WTC11 (cell line): ENCODE data around the gene MRPS23. TPM values are rescaled to one million over a fixed set of nuclear protein-coding genes. Genes with fewer than 3 reads are reported as not detected.

ENCODE experiments used
- ATAC-seq: fragments of 200-7000 bp; cut with Tn5 transposase; 2 replicates; pipeline ENCODE4 v1.10.0; 2021; ENCODE audit warnings: mild to moderate bottlenecking, moderate library complexity
- CTCF ChIA-PET: fragments of 300-600 bp; sonication (Branson Sonifier 250); formaldehyde crosslinking; loops from one replicate; lab custom pipeline; 2021; ENCODE audit warnings: antibody characterized with exemption; lab: Charles Lee
- POLR2A ChIA-PET: fragments of 350-600 bp; sonication (Branson Sonifier 250); formaldehyde crosslinking; loops from one replicate; lab custom pipeline; 2021; ENCODE audit warnings: antibody characterized with exemption; lab: Charles Lee
- DNase-seq: peaks from one replicate; pipeline ENCODE4 v3.0.0; 2021; ENCODE audit warnings: low spot score
- H3K27ac Mint-ChIP-seq: 2 replicates; pipeline ENCODE4 v1.8.0; 2021; ENCODE audit warnings: mixed read lengths
- H3K27me3 Mint-ChIP-seq: 2 replicates; pipeline ENCODE4 v1.8.0; 2021; ENCODE audit warnings: low read depth, mild to moderate bottlenecking, moderate library complexity, mixed read lengths
- H3K36me3 Mint-ChIP-seq: 2 replicates; pipeline ENCODE4 v1.8.0; 2021; ENCODE audit warnings: mixed read lengths
- H3K4me1 Mint-ChIP-seq: 2 replicates; pipeline ENCODE4 v1.8.0; 2022; ENCODE audit warnings: mixed read lengths
- H3K4me3 Mint-ChIP-seq: 2 replicates; pipeline ENCODE4 v1.8.0; 2021; ENCODE audit warnings: mild to moderate bottlenecking, moderate library complexity, mixed read lengths
- H3K9me3 Mint-ChIP-seq: 2 replicates; pipeline ENCODE4 v1.8.0; 2021; ENCODE audit warnings: mixed read lengths
- ARID4B ChIP-seq: sonication (generic); formaldehyde crosslinking; IDR thresholded peaks from 2 replicates; pipeline ENCODE4 v1.8.0; 2023; ENCODE audit warnings: missing genetic modification reagents, mild to moderate bottlenecking, borderline replicate concordance
- ELF4 ChIP-seq: sonication (generic); formaldehyde crosslinking; IDR thresholded peaks from 2 replicates; pipeline ENCODE4 v1.8.1; 2022; ENCODE audit warnings: low read depth, mild to moderate bottlenecking, moderate library complexity, missing genetic modification reagents
- FOXJ3 ChIP-seq: sonication (generic); formaldehyde crosslinking; IDR thresholded peaks from 2 replicates; pipeline ENCODE4 v1.9.0; 2021; ENCODE audit warnings: missing genetic modification reagents, mild to moderate bottlenecking, borderline replicate concordance
- FOXK1 ChIP-seq: sonication (generic); formaldehyde crosslinking; IDR thresholded peaks from 2 replicates; pipeline ENCODE4 v1.8.0; 2022; ENCODE audit warnings: mild to moderate bottlenecking, moderate library complexity, missing genetic modification reagents
- FOXP4 ChIP-seq: sonication (generic); formaldehyde crosslinking; IDR thresholded peaks from 2 replicates; pipeline ENCODE4 v1.8.0; 2022; ENCODE audit warnings: mild to moderate bottlenecking, missing genetic modification reagents
- HMGA2 ChIP-seq: fragments of 250-450 bp; sonication (Bioruptor Pico); IDR thresholded peaks from 2 replicates; pipeline ENCODE4 v1.4.0; 2021; ENCODE audit warnings: mild to moderate bottlenecking, moderate library complexity
- IRF1 ChIP-seq: sonication (generic); formaldehyde crosslinking; IDR thresholded peaks from 2 replicates; pipeline ENCODE4 v1.8.0; 2023; ENCODE audit warnings: missing genetic modification reagents
- IRF2 ChIP-seq: sonication (generic); formaldehyde crosslinking; IDR thresholded peaks from 2 replicates; pipeline ENCODE4 v1.8.0; 2022; ENCODE audit warnings: low read depth, missing genetic modification reagents, borderline replicate concordance
- JUN ChIP-seq: sonication (generic); formaldehyde crosslinking; IDR thresholded peaks from 2 replicates; pipeline ENCODE4 v1.8.0; 2023; ENCODE audit warnings: mild to moderate bottlenecking, missing genetic modification reagents
- KAT7 ChIP-seq: sonication (generic); formaldehyde crosslinking; IDR thresholded peaks from 2 replicates; pipeline ENCODE4 v1.8.1; 2023; ENCODE audit warnings: missing genetic modification reagents, mild to moderate bottlenecking, borderline replicate concordance
- MLX ChIP-seq: sonication (generic); formaldehyde crosslinking; IDR thresholded peaks from 2 replicates; pipeline ENCODE4 v1.8.1; 2023; ENCODE audit warnings: mild to moderate bottlenecking, missing genetic modification reagents, moderate library complexity
- PREB ChIP-seq: sonication (generic); formaldehyde crosslinking; IDR thresholded peaks from 2 replicates; pipeline ENCODE4 v1.8.1; 2022; ENCODE audit warnings: mild to moderate bottlenecking, missing genetic modification reagents, moderate library complexity, borderline replicate concordance
- RELA ChIP-seq: sonication (generic); formaldehyde crosslinking; IDR thresholded peaks from 2 replicates; pipeline ENCODE4 v1.8.1; 2022; ENCODE audit warnings: missing genetic modification reagents, mild to moderate bottlenecking, borderline replicate concordance
- SMAD3 ChIP-seq: sonication (generic); formaldehyde crosslinking; IDR thresholded peaks from 2 replicates; pipeline ENCODE4 v1.8.0; 2022; ENCODE audit warnings: missing genetic modification reagents, mild to moderate bottlenecking, borderline replicate concordance
- ZNF317 ChIP-seq: sonication (generic); formaldehyde crosslinking; IDR thresholded peaks from 2 replicates; pipeline ENCODE4 v1.8.1; 2023; ENCODE audit warnings: low read depth, mild to moderate bottlenecking, moderate library complexity, missing genetic modification reagents, borderline replicate concordance
- ZNF416 ChIP-seq: fragments of 250-450 bp; sonication (Bioruptor Pico); IDR thresholded peaks from 2 replicates; pipeline ENCODE4 v1.9.0; 2021; ENCODE audit warnings: mild to moderate bottlenecking, inconsistent platforms
- ZNF512 ChIP-seq: sonication (generic); formaldehyde crosslinking; IDR thresholded peaks from 2 replicates; pipeline ENCODE4 v1.8.1; 2022; ENCODE audit warnings: missing genetic modification reagents, borderline replicate concordance
- total RNA-seq: library from RNA; stranded (reverse); gene quantifications from 3 replicates; pipeline ENCODE4 v1.2.3, GENCODE V29; 2021

Gene MRPS23
- total RNA-seq, 1 experiment from 2014 or later: 65.3 TPM

- peaks cover 6% of the 10 kb centered on the region; the same call in 1 of the 2 replicates for H3K27me3 Mint-ChIP-seq
- POLR2A ChIA-PET: no interaction called here
- H3K36me3 Mint-ChIP-seq: no peaks in the 10 kb centered on the region; the same call in 1 of the 2 replicates
- TF ChIP-seq IRF2 (CRISPR knock-in tag): no peak
- TF ChIP-seq MLX (CRISPR knock-in tag): no peak
- TF ChIP-seq SMAD3 (CRISPR knock-in tag): no peak
- no peak for TF ChIP-seq FOXP4 (CRISPR knock-in tag)
- no peak for TF ChIP-seq KAT7 (CRISPR knock-in tag)
- no peak for TF ChIP-seq ZNF416 (CRISPR knock-in tag)
- no peak for TF ChIP-seq HMGA2 (CRISPR knock-in tag)
- TF ChIP-seq FOXK1: no peak
- TF ChIP-seq ZNF512: no peak
- no peak for TF ChIP-seq PREB (CRISPR knock-in tag)
- TF ChIP-seq FOXJ3: no peak
- TF ChIP-seq RELA (CRISPR knock-in tag): no peak
- no peak for TF ChIP-seq ZNF317 (CRISPR knock-in tag)
- no peak overlapping the region for H3K4me3 Mint-ChIP-seq
- DNase-seq: no peak
- peaks cover 68% of the 10 kb centered on the region for H3K4me1 Mint-ChIP-seq
- no peaks in the 10 kb centered on the region for H3K9me3 Mint-ChIP-seq
- ATAC-seq: no peak
- CTCF ChIA-PET: interaction anchor here (0.7 to 1.3 kb wide), 4 partner anchors 14 to 75 kb away, joined by 3 to 4 read pairs (median 3); no protein-coding TSS in a partner anchor
- H3K27ac Mint-ChIP-seq: peak overlapping the region; percentile 72; the same call in 1 of the 2 replicates
These were observed 22.0 kb upstream of the MRPS23 start for GRCh38 chr17:57871863-57872262.

- Mint-ChIP-seq H3K9me3 (no peaks in the 10 kb centered on the region), H3K4me1 (peaks cover 61% of the 10 kb centered on the region), H3K27ac (no peak overlapping the region), H3K4me3 (no peak overlapping the region), H3K27me3 (peaks cover 4% of the 10 kb centered on the region; the same call in 1 of the 2 replicates), H3K36me3 (no peaks in the 10 kb centered on the region; the same call in 1 of the 2 replicates)
- ChIA-PET CTCF (interaction anchor here (0.7 to 4.4 kb wide), 6 partner anchors 17 to 128 kb away, joined by 3 to 15 read pairs (median 4); no protein-coding TSS in a partner anchor), POLR2A (no interaction called here)
- no peak for TF ChIP-seq FOXJ3
- ATAC-seq: no peak
- no peak for DNase-seq
These were observed 21.3 kb upstream of the MRPS23 start for GRCh38 chr17:57871155-57871554.

- H3K36me3 Mint-ChIP-seq: no peaks in the 10 kb centered on the region; the same call in 1 of the 2 replicates
- H3K4me3 Mint-ChIP-seq: no peak overlapping the region
- peaks cover 52% of the 10 kb centered on the region for H3K4me1 Mint-ChIP-seq
- DNase-seq (no peak), ATAC-seq (no peak)
- no peaks in the 10 kb centered on the region for H3K27me3 Mint-ChIP-seq
- POLR2A ChIA-PET: no interaction called here
- no peak overlapping the region for H3K27ac Mint-ChIP-seq
- no peaks in the 10 kb centered on the region for H3K9me3 Mint-ChIP-seq
- CTCF ChIA-PET: interaction anchor here (0.9 to 4.4 kb wide), 11 partner anchors 10 to 129 kb away, joined by 3 to 18 read pairs (median 5); partner anchors contain the start of gene CUEDC1
- TF ChIP-seq IRF1: no peak
- TF ChIP-seq ELF4 (CRISPR knock-in tag): no peak
- TF ChIP-seq ARID4B (CRISPR knock-in tag): no peak
- no peak for TF ChIP-seq JUN
These were observed 20.4 kb upstream of the MRPS23 start for GRCh38 chr17:57870283-57870635.
